IMR-90 (cell line): ENCODE data around the gene SYNRG. TPM values are rescaled to one million over a fixed set of nuclear protein-coding genes. Genes with fewer than 3 reads are reported as not detected.

Experiments used
- CHD1 ChIP-seq: IDR thresholded peaks from 2 replicates; pipeline ENCODE4 v1.6.1; 2012; ENCODE audit warnings: low read depth, low read length, improper control_type of control experiment
- ELK1 ChIP-seq: fragments of 150-350 bp; IDR thresholded peaks from 2 replicates; pipeline ENCODE4 v1.6.1; 2016; ENCODE audit warnings: low read depth, mild to moderate bottlenecking, low read length, moderate library complexity, borderline replicate concordance
- MAFK ChIP-seq: IDR thresholded peaks from 2 replicates; pipeline ENCODE4 v1.6.1; 2012; ENCODE audit warnings: low read depth, low read length, improper control_type of control experiment
- polyA plus RNA-seq, 3 experiments: library from polyadenylated mRNA; depleted of rRNA; stranded (reverse); fragments of >200 nt; gene quantifications; 2 replicates each; pipeline ENCODE4 v1.2.3, GENCODE V29; 2012; ENCODE audit warnings: low replicate concordance in 1 of 3
- total RNA-seq: library from RNA; depleted of rRNA; stranded (reverse); fragments of >200 nt; gene quantifications from 2 replicates; pipeline ENCODE4 v1.2.3, GENCODE V29; 2012

Gene SYNRG
- total and polyA plus RNA-seq, 2 of the 4 experiments (the other 2 are of a cell fraction) = 11.7 to 15.2 TPM

- TF ChIP-seq CHD1 = no peak
- TF ChIP-seq MAFK = no peak
- TF ChIP-seq ELK1 = no peak
These were observed 117.1 kb downstream of the SYNRG start (continued) for GRCh38 chr17:37492167-37492566.
